H9 (cell line): Measurements from ENCODE around the gene OOEP. TPM values are rescaled to one million over a fixed set of nuclear protein-coding genes. Genes with fewer than 3 reads are reported as not detected.

Source experiments
- DNase-seq: peaks from one replicate; pipeline ENCODE4 v3.0.0-alpha.2; 2017
- H2AFZ ChIP-seq: one replicate; pipeline ENCODE4 v1.6.1; 2013; ENCODE audit warnings: mild to moderate bottlenecking, low read length, control low read depth, moderate library complexity
- H2AK5ac ChIP-seq: 2 replicates; pipeline ENCODE4 v1.6.1; 2013; ENCODE audit warnings: low read length, control low read depth, mixed read lengths; ENCODE audit not compliant: insufficient read length
- H2BK120ac ChIP-seq: one replicate; pipeline ENCODE4 v1.6.1; 2013; ENCODE audit warnings: low read depth, mild to moderate bottlenecking, low read length, control low read depth, inconsistent platforms; ENCODE audit not compliant: poor library complexity, severe bottlenecking
- H2BK12ac ChIP-seq: 2 replicates; pipeline ENCODE4 v1.6.1; 2013; ENCODE audit warnings: low read length, control low read depth, mixed read lengths, low read depth; ENCODE audit not compliant: insufficient read length
- H2BK15ac ChIP-seq: 2 replicates; pipeline ENCODE4 v1.6.1; 2013; ENCODE audit warnings: low read depth, low read length, control low read depth
- H2BK20ac ChIP-seq: one replicate; pipeline ENCODE4 v1.6.1; 2013; ENCODE audit warnings: low read depth, mild to moderate bottlenecking, low read length, control low read depth, inconsistent platforms; ENCODE audit not compliant: poor library complexity, severe bottlenecking
- H2BK5ac ChIP-seq: 2 replicates; pipeline ENCODE4 v1.6.1; 2013; ENCODE audit warnings: low read length, control low read depth, mixed read lengths; ENCODE audit not compliant: insufficient read length
- H3K14ac ChIP-seq: 2 replicates; pipeline ENCODE4 v1.6.1; 2013; ENCODE audit warnings: low read length, control low read depth; ENCODE audit not compliant: insufficient read depth
- H3K18ac ChIP-seq: 2 replicates; pipeline ENCODE4 v1.6.1; 2013; ENCODE audit warnings: low read depth, mild to moderate bottlenecking, mixed read lengths, low read length, control low read depth; ENCODE audit not compliant: insufficient read length
- H3K23ac ChIP-seq: 2 replicates; pipeline ENCODE4 v1.6.1; 2013; ENCODE audit warnings: low read length, control low read depth, mixed read lengths, low read depth; ENCODE audit not compliant: insufficient read length
- H3K23me2 ChIP-seq: 2 replicates; pipeline ENCODE4 v1.6.1; 2013; ENCODE audit warnings: low read depth, mild to moderate bottlenecking, mixed read lengths, low read length, control low read depth; ENCODE audit not compliant: insufficient read length, poor library complexity, severe bottlenecking
- H3K27ac ChIP-seq: 2 replicates; pipeline ENCODE4 v1.5.1; 2013; ENCODE audit warnings: low read length, control low read depth, mixed read lengths, low read depth; ENCODE audit not compliant: insufficient read length
- H3K27me3 ChIP-seq: 2 replicates; pipeline ENCODE4 v1.6.1; 2013; ENCODE audit warnings: low read length, control low read depth, inconsistent platforms; ENCODE audit not compliant: insufficient read depth
- H3K4ac ChIP-seq: 2 replicates; pipeline ENCODE4 v1.6.1; 2013; ENCODE audit warnings: low read depth, mild to moderate bottlenecking, control low read depth, inconsistent platforms, low read length, moderate library complexity
- H3K4me1 ChIP-seq: 2 replicates; pipeline ENCODE4 v1.6.1; 2013; ENCODE audit warnings: low read length, control low read depth, inconsistent platforms; ENCODE audit not compliant: insufficient read depth
- H3K4me2 ChIP-seq: 2 replicates; pipeline ENCODE4 v1.6.1; 2013; ENCODE audit warnings: low read length, control low read depth, mixed read lengths; ENCODE audit not compliant: insufficient read length, insufficient read depth
- H3K56ac ChIP-seq: 2 replicates; pipeline ENCODE4 v1.6.1; 2013; ENCODE audit warnings: low read depth, mild to moderate bottlenecking, mixed read lengths, low read length, control low read depth; ENCODE audit not compliant: insufficient read length
- H3K79me1 ChIP-seq: 2 replicates; pipeline ENCODE4 v1.6.1; 2013; ENCODE audit warnings: low read depth, mild to moderate bottlenecking, moderate library complexity, low read length, control low read depth, inconsistent platforms; ENCODE audit not compliant: insufficient read depth, poor library complexity, severe bottlenecking
- H3K79me2 ChIP-seq: 2 replicates; pipeline ENCODE4 v1.6.1; 2013; ENCODE audit warnings: low read length, control low read depth, inconsistent platforms; ENCODE audit not compliant: insufficient read depth
- H3K9ac ChIP-seq: 2 replicates; pipeline ENCODE4 v1.6.1; 2013; ENCODE audit warnings: low read length, control low read depth, mixed read lengths; ENCODE audit not compliant: insufficient read length; ENCODE audit errors: extremely low read depth
- H3K9me3 ChIP-seq: one replicate; pipeline ENCODE4 v1.6.1; 2013; ENCODE audit warnings: low read depth, low read length, inconsistent platforms; ENCODE audit not compliant: control insufficient read depth
- H3T11ph ChIP-seq: one replicate; pipeline ENCODE4 v1.6.1; 2013; ENCODE audit warnings: mild to moderate bottlenecking, low read length, control low read depth, inconsistent platforms
- H4K20me1 ChIP-seq: one replicate; pipeline ENCODE4 v1.6.1; 2013; ENCODE audit not compliant: control insufficient read depth, insufficient read length, insufficient read depth
- H4K5ac ChIP-seq: 2 replicates; pipeline ENCODE4 v1.6.1; 2013; ENCODE audit warnings: low read depth, mild to moderate bottlenecking, mixed read lengths, low read length, control low read depth; ENCODE audit not compliant: insufficient read length
- H4K8ac ChIP-seq: replicated peaks from 2 replicates; pipeline ENCODE4 v1.6.1; 2013; ENCODE audit warnings: low read length, control low read depth, mixed read lengths, low read depth; ENCODE audit not compliant: insufficient read length
- H4K91ac ChIP-seq: 2 replicates; pipeline ENCODE4 v1.6.1; 2013; ENCODE audit warnings: low read depth, mild to moderate bottlenecking, moderate library complexity, mixed read lengths, low read length, control low read depth; ENCODE audit not compliant: insufficient read length
- H3K27ac Mint-ChIP-seq, 3 experiments: 2 replicates in 2 of 3; 3 replicates in 1 of 3; pipeline ENCODE4 v1.8.0; 2020 to 2021; ENCODE audit warnings: mixed read lengths in 3 of 3, mild to moderate bottlenecking in 1 of 3, moderate library complexity in 1 of 3
- H3K27me3 Mint-ChIP-seq: 2 replicates; pipeline ENCODE4 v1.8.0; 2021; ENCODE audit warnings: low read depth, mild to moderate bottlenecking, moderate library complexity, mixed read lengths
- H3K36me3 Mint-ChIP-seq, 3 experiments: 2 replicates in 2 of 3; 3 replicates in 1 of 3; pipeline ENCODE4 v1.8.0; 2020 to 2021; ENCODE audit warnings: low read depth in 3 of 3, mixed read lengths in 3 of 3; ENCODE audit not compliant: insufficient read depth in 1 of 3
- H3K4me1 Mint-ChIP-seq, 2 experiments: 2 replicates each; pipeline ENCODE4 v1.8.0; 2020; ENCODE audit warnings: mixed read lengths in 2 of 2
- H3K4me3 Mint-ChIP-seq, 2 experiments: 2 replicates in 1 of 2; 3 replicates in 1 of 2; pipeline ENCODE4 v1.8.0; 2020 to 2021; ENCODE audit warnings: mild to moderate bottlenecking in 2 of 2, mixed read lengths in 2 of 2, moderate library complexity in 1 of 2
- H3K9me3 Mint-ChIP-seq, 2 experiments: 2 replicates in 1 of 2; 3 replicates in 1 of 2; pipeline ENCODE4 v1.8.0; 2020; ENCODE audit warnings: mild to moderate bottlenecking in 2 of 2, mixed read lengths in 2 of 2, moderate library complexity in 1 of 2
- CTCF ChIP-seq: fragments of 200-600 bp; sonication (generic); conservative IDR thresholded peaks from 3 replicates; pipeline ENCODE4 v1.8.0; 2021; ENCODE audit warnings: antibody characterized with exemption, mild to moderate bottlenecking
- WGBS: extraction: QIAGEN DNeasy Blood & Tissue Kit; methylation state at CpG from one replicate; pipeline ENCODE4 v1.1.7; 2013; ENCODE audit warnings: missing lambda C conversion rate, low lambda C conversion rate, mixed read lengths; ENCODE audit not compliant: insufficient read length; ENCODE audit errors: extremely low coverage; 5-methylcytosine and 5-hydroxymethylcytosine counted together
- total RNA-seq: library from RNA; stranded (reverse); gene quantifications from 2 replicates; pipeline ENCODE4 v1.2.1, GENCODE V29; 2021

OOEP gene
- total RNA-seq, 1 experiment from 2014 or later, result not detected

- Histone ChIP-seq H2AFZ (no peak overlapping the region), H3K27me3 (no peaks in the 10 kb centered on the region), H2BK5ac (no peak overlapping the region), H3K4me1 (peaks cover 2% of the 10 kb centered on the region; the same call in 1 of the 2 replicates), H2BK12ac (no peak overlapping the region), H2BK20ac (no peak overlapping the region), H3K18ac (no peak overlapping the region), H4K20me1 (no peaks in the 10 kb centered on the region), H3K9ac (no peak overlapping the region), H3K4me2 (no peak overlapping the region), H2BK120ac (no peak overlapping the region), H3K4ac (no peak overlapping the region), H3K56ac (no peak overlapping the region), H2BK15ac (no peak overlapping the region), H3T11ph (no peak overlapping the region), H3K9me3 (no peaks in the 10 kb centered on the region), H4K5ac (no peak overlapping the region), H4K91ac (no peak overlapping the region), H3K23ac (no peak overlapping the region), H3K27ac (no peak overlapping the region), H2AK5ac (no peak overlapping the region), H3K14ac (no peak overlapping the region), H4K8ac (no peak overlapping the region), H3K79me1 (no peaks in the 10 kb centered on the region), H3K23me2 (no peaks in the 10 kb centered on the region), H3K79me2 (no peaks in the 10 kb centered on the region)
- no peak overlapping the region for H3K27ac Mint-ChIP-seq
- DNase-seq, result no peak
- no CpG with 5 or more reads among the region's 10 CpGs for WGBS
- no peak overlapping the region for H3K4me3 Mint-ChIP-seq
- peaks cover 2% of the 10 kb centered on the region; the same call in 1 of the 2 replicates for H3K27me3 Mint-ChIP-seq
- peaks cover 10 to 13% of the 10 kb centered on the region in 2 experiments for H3K4me1 Mint-ChIP-seq
- no peak for TF ChIP-seq CTCF
- peaks cover 0 to 2% (median 0%) of the 10 kb centered on the region in 3 experiments; a peak in 2 of 7 replicates for H3K36me3 Mint-ChIP-seq
- H3K9me3 Mint-ChIP-seq, result peaks cover 0 to 14% of the 10 kb centered on the region in 2 experiments; a peak in 3 of 5 replicates
These were observed 2.8 kb upstream of the OOEP start for GRCh38 chr6:73372516-73372915.
